Rectal smooth muscle tissue (tissue), 1 donor: Measurements from ENCODE around the gene GAL3ST2.
"Not testable (repeated sequence)": the region's sequence is repeated elsewhere in the genome, so short reads cannot be mapped to it uniquely, and the experiment has no call there.

Experiments used
- H3K27ac ChIP-seq: one replicate; pipeline ENCODE4 v1.7.0; 2013; ENCODE audit warnings: low read depth, low read length, inconsistent platforms
- H3K27me3 ChIP-seq: one replicate; pipeline ENCODE4 v1.7.0; 2013; ENCODE audit warnings: low read length; ENCODE audit not compliant: control insufficient read depth, insufficient read depth
- H3K36me3 ChIP-seq: one replicate; pipeline ENCODE4 v1.7.0; 2013; ENCODE audit warnings: low read length; ENCODE audit not compliant: control insufficient read depth, insufficient read depth
- H3K4me1 ChIP-seq: one replicate; pipeline ENCODE4 v1.7.0; 2013; ENCODE audit warnings: low read length; ENCODE audit not compliant: control insufficient read depth, insufficient read depth
- H3K4me3 ChIP-seq: one replicate; pipeline ENCODE4 v1.7.0; 2013; ENCODE audit warnings: low read length
- H3K9ac ChIP-seq: one replicate; pipeline ENCODE4 v1.7.0; 2013; ENCODE audit warnings: low read length

Gene GAL3ST2

GRCh38 chr2:241811952-241812729 is 35.5 kb downstream of the GAL3ST2 start:
- Histone ChIP-seq H3K27ac (no peak overlapping the region), H3K27me3 (peaks cover 3% of the 10 kb centered on the region), H3K4me3 (no peak overlapping the region), H3K4me1 (no peaks in the 10 kb centered on the region), H3K9ac (no peak overlapping the region), H3K36me3 (no peaks in the 10 kb centered on the region)

GRCh38 chr2:241812730-241813643 is 36.4 kb downstream of the GAL3ST2 start:
- Histone ChIP-seq H3K4me1 (no peaks in the 10 kb centered on the region), H3K27me3 (peaks cover 3% of the 10 kb centered on the region), H3K9ac (no peak overlapping the region), H3K27ac (no peak overlapping the region), H3K36me3 (no peaks in the 10 kb centered on the region), H3K4me3 (no peak overlapping the region)

DNA sequence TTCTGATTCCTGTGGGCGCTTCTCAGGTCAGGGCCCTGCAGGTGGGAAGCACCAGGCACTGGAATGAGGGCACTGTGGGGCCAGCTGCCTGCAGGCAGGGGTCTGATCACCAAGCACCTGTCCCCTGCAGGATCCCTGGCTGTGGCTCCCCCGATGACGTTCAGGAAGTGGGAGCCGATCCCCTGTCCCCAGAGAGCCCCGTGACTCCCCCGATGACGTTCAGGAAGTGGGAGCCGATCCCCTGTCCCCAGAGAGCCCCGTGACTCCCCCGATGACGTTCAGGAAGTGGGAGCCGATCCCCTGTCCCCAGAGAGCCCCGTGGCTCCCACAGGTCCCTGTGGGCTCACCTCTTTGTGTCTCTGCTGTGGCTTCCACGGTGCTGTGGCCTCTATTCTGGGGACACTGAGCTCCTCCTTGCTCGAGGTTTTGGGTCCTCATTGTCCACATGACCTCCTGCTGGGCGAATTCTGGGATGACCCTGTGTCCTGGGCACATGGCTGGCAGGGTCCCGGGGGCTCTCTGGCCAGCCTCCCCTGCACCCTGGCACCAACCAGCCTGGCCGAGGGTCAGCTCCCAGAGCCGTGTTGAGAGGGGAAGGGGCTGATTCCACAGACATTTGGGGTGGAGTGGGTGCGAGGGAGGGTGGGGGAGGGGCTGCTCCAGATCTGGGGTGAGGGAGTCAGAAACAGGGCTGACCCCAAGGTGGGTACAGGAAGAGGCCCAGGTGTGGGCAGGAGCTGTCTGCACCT is 37.2 kb downstream of the GAL3ST2 start:
- Histone ChIP-seq H3K27ac (no peak overlapping the region), H3K4me3 (no peak overlapping the region), H3K36me3 (no peaks in the 10 kb centered on the region), H3K27me3 (peaks cover 3% of the 10 kb centered on the region), H3K9ac (no peak overlapping the region), H3K4me1 (no peaks in the 10 kb centered on the region)

DNA sequence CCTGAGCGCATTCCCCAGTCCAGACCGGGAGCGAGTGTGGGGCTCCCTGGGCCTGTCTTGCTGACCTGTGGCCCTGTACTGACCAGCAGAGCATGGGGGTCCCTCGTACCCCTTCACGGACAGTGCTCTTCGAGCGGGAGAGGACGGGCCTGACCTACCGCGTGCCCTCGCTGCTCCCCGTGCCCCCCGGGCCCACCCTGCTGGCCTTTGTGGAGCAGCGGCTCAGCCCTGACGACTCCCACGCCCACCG is 37.7 kb downstream of the GAL3ST2 start:
- no peak overlapping the region for H3K9ac ChIP-seq
- H3K27me3 ChIP-seq: peaks cover 3% of the 10 kb centered on the region
- H3K36me3 ChIP-seq: no peaks in the 10 kb centered on the region
- H3K4me3 ChIP-seq: no peak overlapping the region
- no peaks in the 10 kb centered on the region for H3K4me1 ChIP-seq
- no peak overlapping the region for H3K27ac ChIP-seq

- Histone ChIP-seq H3K4me1 (no peaks in the 10 kb centered on the region), H3K36me3 (no peaks in the 10 kb centered on the region), H3K27me3 (peaks cover 3% of the 10 kb centered on the region), H3K27ac (no peak overlapping the region), H3K4me3 (no peak overlapping the region), H3K9ac (no peak overlapping the region)
Observed at GRCh38 chr2:241814643-241815476, 38.2 kb downstream of the GAL3ST2 start.

DNA sequence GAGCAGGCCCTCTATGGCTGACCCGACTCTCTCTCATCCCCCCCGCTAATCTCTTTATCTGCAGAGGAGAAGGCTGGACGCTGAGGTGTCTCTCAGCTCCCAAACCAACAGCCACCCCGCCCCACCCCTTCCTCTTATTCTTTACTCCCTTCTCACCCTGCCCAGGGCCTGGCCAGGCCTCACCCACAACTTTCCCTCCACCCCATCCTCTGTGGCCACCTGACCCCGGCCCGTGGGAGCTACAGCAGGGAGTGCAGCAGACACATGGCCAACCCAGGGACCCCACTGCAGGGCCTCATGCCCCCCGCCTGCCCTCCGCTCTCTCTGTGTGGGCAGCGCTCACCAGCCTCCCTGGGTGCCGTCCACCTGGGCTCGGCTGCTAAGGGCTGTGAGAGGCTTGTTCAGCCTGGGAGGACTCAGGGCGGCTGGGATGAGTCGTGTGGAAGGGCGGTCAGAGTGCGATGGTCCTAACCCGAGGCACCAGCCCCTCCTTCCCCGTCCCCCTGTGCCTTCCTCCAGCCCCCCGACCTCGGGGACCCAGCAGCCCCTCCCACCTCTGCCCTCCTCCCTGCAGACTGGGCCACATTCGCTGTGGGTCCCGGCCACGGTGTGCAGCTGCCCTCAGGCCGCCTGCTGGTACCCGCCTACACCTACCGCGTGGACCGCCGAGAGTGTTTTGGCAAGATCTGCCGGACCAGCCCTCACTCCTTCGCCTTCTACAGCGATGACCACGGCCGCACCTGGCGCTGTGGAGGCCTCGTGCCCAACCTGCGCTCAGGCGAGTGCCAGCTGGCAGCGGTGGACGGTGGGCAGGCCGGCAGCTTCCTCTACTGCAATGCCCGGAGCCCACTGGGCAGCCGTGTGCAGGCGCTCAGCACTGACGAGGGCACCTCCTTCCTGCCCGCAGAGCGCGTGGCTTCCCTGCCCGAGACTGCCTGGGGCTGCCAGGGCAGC is 39.1 kb downstream of the GAL3ST2 start:
- Histone ChIP-seq H3K36me3 (no peaks in the 10 kb centered on the region), H3K4me1 (no peaks in the 10 kb centered on the region), H3K9ac (no peak overlapping the region), H3K4me3 (no peak overlapping the region), H3K27ac (no peak overlapping the region), H3K27me3 (peaks cover 3% of the 10 kb centered on the region)

- H3K27me3 ChIP-seq: peaks cover 3% of the 10 kb centered on the region
- H3K9ac ChIP-seq: no peak overlapping the region
- H3K4me1 ChIP-seq: no peaks in the 10 kb centered on the region
- H3K36me3 ChIP-seq: no peaks in the 10 kb centered on the region
- H3K4me3 ChIP-seq: no peak overlapping the region
- no peak overlapping the region for H3K27ac ChIP-seq
Observed at GRCh38 chr2:241816431-241817121, 40.0 kb downstream of the GAL3ST2 start.

GRCh38 chr2:241817126-241817820 is 40.7 kb downstream of the GAL3ST2 start:
- no peaks in the 10 kb centered on the region for H3K4me1 ChIP-seq
- no peak overlapping the region for H3K4me3 ChIP-seq
- no peak overlapping the region for H3K9ac ChIP-seq
- H3K36me3 ChIP-seq: no peaks in the 10 kb centered on the region
- H3K27ac ChIP-seq: no peak overlapping the region
- peaks cover 3% of the 10 kb centered on the region for H3K27me3 ChIP-seq

DNA sequence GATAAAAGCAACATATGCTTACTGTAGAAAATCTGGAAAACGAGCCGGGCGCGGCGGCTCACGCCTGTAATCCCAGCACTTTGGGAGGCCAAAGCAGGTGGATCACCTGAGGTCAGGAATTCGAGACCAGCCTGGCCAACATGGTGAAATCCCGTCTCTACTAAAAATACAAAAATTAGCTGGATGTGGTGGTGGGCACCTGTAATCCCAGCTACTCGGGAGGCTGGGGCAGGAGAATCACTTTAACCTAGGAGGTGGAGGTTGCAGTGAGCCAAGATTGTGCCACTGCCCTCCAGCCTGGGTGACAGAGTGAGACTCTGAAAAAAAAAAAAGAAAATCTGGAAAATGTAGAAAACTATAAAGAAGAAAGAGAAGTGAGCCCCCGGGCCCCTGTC is 41.2 kb downstream of the GAL3ST2 start:
- H3K4me3 ChIP-seq, H3K9ac ChIP-seq, H3K36me3 ChIP-seq, H3K27ac ChIP-seq, H3K27me3 ChIP-seq, H3K4me1 ChIP-seq: not testable (repeated sequence)

GRCh38 chr2:241818229-241818942 is 41.8 kb downstream of the GAL3ST2 start:
- no peaks in the 10 kb centered on the region for H3K36me3 ChIP-seq
- no peak overlapping the region for H3K4me3 ChIP-seq
- peaks cover 3% of the 10 kb centered on the region for H3K27me3 ChIP-seq
- H3K4me1 ChIP-seq: no peaks in the 10 kb centered on the region
- H3K27ac ChIP-seq: no peak overlapping the region
- H3K9ac ChIP-seq: no peak overlapping the region
